GM12892 (cell line): ENCODE data around the gene SYNDIG1L.
"Not testable (repeated sequence)": the region's sequence is repeated elsewhere in the genome, so short reads cannot be mapped to it uniquely, and the experiment has no call there.

Source experiments
- DNase-seq: peaks from one replicate; pipeline ENCODE4 v3.0.0; 2011; ENCODE audit not compliant: insufficient read length
- FAIRE-seq: peaks from 2 replicates; lab custom pipeline; 2011; peaks lifted over from hg19 to GRCh38; lab: Jason Lieb, UNC
- POLR2A ChIP-seq: IDR thresholded peaks from 2 replicates; pipeline ENCODE4 v1.6.1; 2011; ENCODE audit warnings: low read depth, low read length, control low read depth
- POLR2AphosphoS5 ChIP-seq: IDR thresholded peaks from 2 replicates; pipeline ENCODE4 v1.6.1; 2011; ENCODE audit warnings: low read depth, low read length, control low read depth
- TAF1 ChIP-seq: IDR thresholded peaks from 2 replicates; pipeline ENCODE4 v1.6.1; 2011; ENCODE audit warnings: low read depth, mild to moderate bottlenecking, control low read depth, low read length, borderline replicate concordance

SYNDIG1L gene

GRCh38 chr14:74400919-74401503 is 25.0 kb downstream of the SYNDIG1L start:
- FAIRE-seq (peak; percentile 88), DNase-seq (no peak)
- TF ChIP-seq POLR2A: no peak
- no peak for TF ChIP-seq TAF1
- TF ChIP-seq POLR2AphosphoS5: no peak

GRCh38 chr14:74400031-74400685 is 25.9 kb downstream of the SYNDIG1L start:
- DNase-seq: no peak
- FAIRE-seq: no peak
- TF ChIP-seq TAF1: no peak
- TF ChIP-seq POLR2A: no peak

GRCh38 chr14:74395094-74395493 is 30.9 kb downstream of the SYNDIG1L start:
- TF ChIP-seq POLR2AphosphoS5 (no peak), POLR2A (no peak), TAF1 (no peak)
- FAIRE-seq (no peak), DNase-seq (no peak)

- no peak for FAIRE-seq
- DNase-seq: no peak
- TF ChIP-seq POLR2A (no peak), TAF1 (no peak), POLR2AphosphoS5 (no peak)
Observed at GRCh38 chr14:74394549-74394948, 31.5 kb downstream of the SYNDIG1L start.

- TF ChIP-seq POLR2A: no peak
- no peak for TF ChIP-seq POLR2AphosphoS5
- no peak for TF ChIP-seq TAF1
- DNase-seq: no peak
- no peak for FAIRE-seq
Observed at GRCh38 chr14:74392616-74393570, 33.1 kb downstream of the SYNDIG1L start.

- no peak for DNase-seq
- no peak for FAIRE-seq
- no peak for TF ChIP-seq TAF1
- TF ChIP-seq POLR2AphosphoS5: no peak
- TF ChIP-seq POLR2A: no peak
Observed at GRCh38 chr14:74391479-74391878, 34.5 kb downstream of the SYNDIG1L start.

DNA sequence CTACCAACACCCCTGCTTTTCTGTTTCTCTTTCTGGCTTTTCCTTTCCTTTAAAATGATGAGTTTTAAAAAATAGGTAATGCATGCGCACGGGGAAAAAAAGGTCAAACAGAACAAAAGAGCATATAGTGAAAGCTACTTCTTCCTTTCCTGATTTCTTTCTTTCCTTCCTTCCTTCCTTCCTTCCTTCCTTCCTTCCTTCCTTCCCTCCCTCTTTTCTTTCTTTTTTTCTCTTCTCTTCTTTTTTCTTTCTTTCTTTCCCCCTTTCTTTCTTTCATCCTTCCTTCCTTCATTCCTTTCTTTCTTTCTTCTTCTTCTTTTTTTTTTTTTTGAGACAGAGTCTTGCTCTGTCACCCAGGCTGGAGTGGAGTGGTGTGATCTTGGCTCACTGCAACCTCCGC is 35.5 kb downstream of the SYNDIG1L start:
- FAIRE-seq, DNase-seq: not testable (repeated sequence)

- DNase-seq (no peak), FAIRE-seq (no peak)
- TF ChIP-seq POLR2AphosphoS5 (no peak), TAF1 (no peak), POLR2A (no peak)
Observed at GRCh38 chr14:74389980-74390379, 36.0 kb downstream of the SYNDIG1L start.

- DNase-seq (no peak), FAIRE-seq (no peak)
- TF ChIP-seq POLR2AphosphoS5 (no peak), POLR2A (no peak), TAF1 (no peak)
Observed at GRCh38 chr14:74382231-74382630, 43.8 kb downstream of the SYNDIG1L start.

GRCh38 chr14:74381571-74381970 is 44.4 kb downstream of the SYNDIG1L start:
- FAIRE-seq, DNase-seq: not testable (repeated sequence)

DNA sequence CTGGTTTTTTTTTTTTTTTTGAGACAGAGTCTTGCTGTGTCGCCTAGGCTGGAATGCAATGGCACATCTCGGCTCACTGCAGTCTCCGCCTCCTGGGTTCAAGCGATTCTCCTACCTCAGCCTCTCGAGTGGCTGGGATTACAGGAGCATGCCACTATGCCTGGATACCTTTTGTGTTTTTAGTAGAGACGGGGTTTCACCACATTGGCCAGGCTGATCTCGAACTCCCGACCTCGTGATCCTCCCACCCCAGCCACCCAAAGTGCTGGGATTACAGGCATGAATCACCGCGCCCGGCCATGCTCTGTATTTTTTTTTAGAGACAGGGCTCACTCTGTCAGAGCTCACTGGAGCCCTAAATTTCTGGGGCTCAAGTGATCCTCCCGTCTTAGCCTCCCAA is 45.2 kb downstream of the SYNDIG1L start:
- no peak for TF ChIP-seq POLR2AphosphoS5
- TF ChIP-seq TAF1: no peak
- no peak for TF ChIP-seq POLR2A
- FAIRE-seq: no peak

DNA sequence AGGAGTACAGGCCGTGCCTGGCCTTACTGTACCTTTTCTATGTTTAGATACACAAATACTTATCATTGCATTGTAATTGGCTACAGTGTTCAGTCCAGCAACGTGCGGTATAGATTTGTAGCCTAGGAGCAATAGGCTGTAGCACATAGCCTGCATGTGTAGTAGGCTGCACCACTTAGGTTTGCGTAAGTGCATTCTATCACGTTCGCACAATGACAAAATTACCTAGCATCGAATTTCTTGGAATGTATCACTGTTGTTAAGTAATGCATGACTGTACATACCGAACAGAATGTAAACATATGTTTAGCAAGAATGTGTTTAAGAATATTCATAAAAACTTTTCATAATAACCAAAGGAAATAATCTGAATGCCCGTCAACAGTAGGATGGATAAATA is 45.8 kb downstream of the SYNDIG1L start:
- TF ChIP-seq POLR2AphosphoS5: no peak
- TF ChIP-seq TAF1: no peak
- no peak for TF ChIP-seq POLR2A
- no peak for DNase-seq
- no peak for FAIRE-seq

More for the DNA sequence above, 45.2 kb downstream of the SYNDIG1L start:
- DNase-seq: no peak
